Activated naive CD8-positive, alpha-beta T cell treated with anti-CD3 and anti-CD28 coated beads, Interleukin-2, amount 10 ng/mL, durations not matched to agents 7 days and 5 days (primary cell): Measurements from ENCODE around the gene BLVRB. TPM values are rescaled to one million over a fixed set of nuclear protein-coding genes. Genes with fewer than 3 reads are reported as not detected.
"Not testable (repeated sequence)": the region's sequence is repeated elsewhere in the genome, so short reads cannot be mapped to it uniquely, and the experiment has no call there.

Experiments
- ATAC-seq: fragments of 150-1000 bp; cut with Tn5 transposase; one replicate; pipeline ENCODE4 v1.10.0; 2021; ENCODE audit warnings: low read depth, moderate library complexity
- POLR2A ChIA-PET: fragments of 350-600 bp; sonication (Branson Sonifier 250); formaldehyde crosslinking; loops from one replicate; lab custom pipeline; 2021; ENCODE audit warnings: antibody characterized with exemption; lab: Charles Lee
- DNase-seq: peaks from one replicate; pipeline ENCODE4 v3.0.0; 2021
- H3K27ac Mint-ChIP-seq: one replicate; pipeline ENCODE4 v1.8.0; 2022; ENCODE audit warnings: mild to moderate bottlenecking, mixed read lengths
- H3K27me3 Mint-ChIP-seq: one replicate; pipeline ENCODE4 v1.8.0; 2022; ENCODE audit warnings: mild to moderate bottlenecking, moderate library complexity, mixed read lengths
- H3K36me3 Mint-ChIP-seq: one replicate; pipeline ENCODE4 v1.8.0; 2021; ENCODE audit warnings: mild to moderate bottlenecking, mixed read lengths
- H3K4me1 Mint-ChIP-seq: one replicate; pipeline ENCODE4 v1.8.0; 2021; ENCODE audit warnings: mixed read lengths
- H3K4me3 Mint-ChIP-seq: one replicate; pipeline ENCODE4 v1.8.0; 2022; ENCODE audit warnings: mild to moderate bottlenecking, moderate library complexity, mixed read lengths
- H3K9me3 Mint-ChIP-seq: one replicate; pipeline ENCODE4 v1.8.0; 2021; ENCODE audit warnings: mixed read lengths
- total RNA-seq, 2 experiments: library from RNA; stranded (reverse); gene quantifications; one replicate each; pipeline ENCODE4 v1.2.3, GENCODE V29; 2021

BLVRB gene
- total RNA-seq, 2 experiments from 2014 or later = 20.4 to 21.5 TPM

GRCh38 chr19:40412866-40413265 lies 52.7 kb downstream of the BLVRB start:
- POLR2A ChIA-PET = interaction anchor here (0.9 to 1.0 kb wide), 2 partner anchors 8 to 9 kb away, joined by 3 to 5 read pairs; no protein-coding TSS in a partner anchor
- Mint-ChIP-seq H3K27ac (no peak overlapping the region), H3K27me3 (no peaks in the 10 kb centered on the region), H3K4me3 (no peak overlapping the region), H3K4me1 (peaks cover 26% of the 10 kb centered on the region), H3K36me3 (no peaks in the 10 kb centered on the region), H3K9me3 (no peaks in the 10 kb centered on the region)
- DNase-seq (no peak), ATAC-seq (no peak)

- Mint-ChIP-seq H3K27me3 (no peaks in the 10 kb centered on the region), H3K36me3 (no peaks in the 10 kb centered on the region), H3K9me3 (no peaks in the 10 kb centered on the region), H3K27ac (no peak overlapping the region), H3K4me1 (peaks cover 18% of the 10 kb centered on the region), H3K4me3 (no peak overlapping the region)
- POLR2A ChIA-PET = interaction anchor here (0.9 to 1.8 kb wide), 3 partner anchors 8 to 14 kb away, joined by 3 to 5 read pairs (median 4); partner anchors contain the start of gene SERTAD1
- no peak for DNase-seq
- no peak for ATAC-seq
These were observed 53.5 kb downstream of the BLVRB start for GRCh38 chr19:40411958-40412499.

GRCh38 chr19:40411125-40411842 lies 54.3 kb downstream of the BLVRB start:
- Mint-ChIP-seq H3K36me3 (no peaks in the 10 kb centered on the region), H3K27ac (no peak overlapping the region), H3K27me3 (no peaks in the 10 kb centered on the region), H3K4me1 (peaks cover 14% of the 10 kb centered on the region), H3K9me3 (no peaks in the 10 kb centered on the region), H3K4me3 (no peak overlapping the region)
- no peak for DNase-seq
- POLR2A ChIA-PET = interaction anchor here (0.9 to 1.8 kb wide), 2 partner anchors 9 to 15 kb away, joined by 3 to 5 read pairs; partner anchors contain the start of gene SERTAD1
- no peak for ATAC-seq

DNA sequence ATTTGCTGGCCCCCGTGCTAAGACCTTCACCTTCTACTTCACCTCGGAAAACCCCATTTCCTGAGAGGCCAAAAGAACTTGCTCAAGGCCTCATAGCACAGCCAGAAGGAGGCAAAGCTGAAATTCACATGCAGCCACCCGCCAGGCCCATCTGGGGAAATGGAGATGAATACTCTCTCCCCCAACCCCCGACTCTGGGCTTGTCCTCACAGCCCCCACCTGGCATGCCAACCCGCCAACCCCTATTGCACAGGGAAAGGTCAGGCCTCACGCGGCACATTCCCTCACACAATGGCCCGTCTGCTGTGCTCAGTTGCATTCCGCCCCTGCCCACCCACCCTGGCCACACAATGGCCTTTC lies 55.5 kb downstream of the BLVRB start:
- no peaks in the 10 kb centered on the region for H3K36me3 Mint-ChIP-seq
- no peak overlapping the region for H3K4me3 Mint-ChIP-seq
- peaks cover 10% of the 10 kb centered on the region for H3K4me1 Mint-ChIP-seq
- H3K27me3 Mint-ChIP-seq = no peaks in the 10 kb centered on the region
- H3K9me3 Mint-ChIP-seq = no peaks in the 10 kb centered on the region
- ATAC-seq = no peak
- H3K27ac Mint-ChIP-seq = no peak overlapping the region
- POLR2A ChIA-PET = interaction anchor here (1.7 kb wide), 1 partner anchor 11 kb away, joined by 7 read pairs; no protein-coding TSS in a partner anchor
- no peak for DNase-seq

DNA sequence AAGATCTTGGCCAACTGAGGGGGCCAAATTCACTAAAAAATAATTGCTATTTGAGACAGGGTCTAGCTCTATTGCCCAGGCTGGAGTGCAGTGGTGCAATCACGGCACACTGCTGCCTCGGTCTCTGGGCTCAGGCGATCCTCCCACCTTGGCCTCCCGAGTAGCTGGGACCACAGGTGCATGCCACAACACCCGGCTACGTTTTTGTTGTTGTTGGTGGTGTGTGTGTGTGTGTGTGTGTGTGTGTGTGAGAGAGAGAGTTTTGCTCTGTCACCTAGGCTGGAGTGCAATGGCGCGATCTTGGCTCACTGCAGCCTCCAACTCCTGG lies 57.0 kb downstream of the BLVRB start:
- H3K27ac Mint-ChIP-seq, H3K27me3 Mint-ChIP-seq, ATAC-seq, H3K4me3 Mint-ChIP-seq, DNase-seq, H3K9me3 Mint-ChIP-seq, H3K36me3 Mint-ChIP-seq: not testable (repeated sequence)
- peaks cover 12% of the 10 kb centered on the region for H3K4me1 Mint-ChIP-seq
- POLR2A ChIA-PET = interaction anchor here (1.6 kb wide), 1 partner anchor 12 kb away, joined by 5 read pairs; no protein-coding TSS in a partner anchor

- DNase-seq (no peak), ATAC-seq (no peak)
- POLR2A ChIA-PET = interaction anchor here (1.6 kb wide), 1 partner anchor 12 kb away, joined by 5 read pairs; no protein-coding TSS in a partner anchor
- Mint-ChIP-seq H3K27ac (no peak overlapping the region), H3K4me3 (no peak overlapping the region), H3K36me3 (no peaks in the 10 kb centered on the region), H3K27me3 (no peaks in the 10 kb centered on the region), H3K9me3 (no peaks in the 10 kb centered on the region), H3K4me1 (peaks cover 12% of the 10 kb centered on the region)
These were observed 57.6 kb downstream of the BLVRB start for GRCh38 chr19:40407714-40408597.

DNA sequence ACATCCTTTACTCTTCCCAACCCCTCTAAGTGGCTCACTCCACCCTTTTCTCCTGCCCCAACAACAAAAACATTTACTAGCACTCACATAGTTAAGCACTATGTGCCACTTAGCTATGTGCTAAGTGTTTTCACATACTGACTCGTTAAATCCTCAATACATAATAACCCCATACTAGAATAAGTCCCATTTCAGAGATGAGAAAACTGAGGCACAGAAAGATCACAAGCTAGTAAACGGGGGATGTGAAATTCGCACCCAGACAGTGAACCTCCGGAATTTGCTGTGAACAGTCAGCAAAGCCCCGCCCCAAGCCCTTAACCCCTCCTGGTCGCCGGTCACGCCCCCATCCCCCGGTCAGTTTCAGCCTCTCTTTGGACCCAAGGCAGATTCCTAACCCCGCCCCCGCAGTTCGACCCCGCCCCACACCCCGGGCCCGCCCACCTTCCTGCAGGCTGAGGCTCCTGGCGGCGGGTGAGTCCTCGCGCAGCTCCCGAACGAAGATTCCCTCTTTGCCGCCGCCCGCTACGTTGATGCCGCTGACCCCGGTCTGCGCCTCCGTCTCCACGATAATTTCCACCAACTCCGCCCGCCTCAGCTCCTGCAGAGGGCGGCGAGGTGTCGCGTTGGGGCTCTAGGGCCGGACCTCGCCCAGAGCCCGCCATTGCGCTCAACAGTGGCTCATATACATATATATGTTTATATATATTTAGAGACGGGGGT lies 62.1 kb downstream of the BLVRB start:
- ATAC-seq = peak; percentile 63
- Mint-ChIP-seq H3K27me3 (peaks cover 16% of the 10 kb centered on the region), H3K36me3 (no peaks in the 10 kb centered on the region), H3K27ac (peak overlapping the region; percentile 76), H3K4me1 (peaks cover 21% of the 10 kb centered on the region), H3K9me3 (no peaks in the 10 kb centered on the region), H3K4me3 (peak overlapping the region; percentile 94)
- POLR2A ChIA-PET = interaction anchor here (0.6 to 2.7 kb wide), 11 partner anchors 9 to 55 kb away, joined by 3 to 21 read pairs (median 3); partner anchors contain the start of genes C19orf47, PLD3, PRX and SERTAD1
- peak; percentile 89 for DNase-seq

GRCh38 chr19:40400559-40400958 lies 65.0 kb downstream of the BLVRB start:
- DNase-seq = no peak
- peaks cover 20% of the 10 kb centered on the region for H3K4me1 Mint-ChIP-seq
- H3K9me3 Mint-ChIP-seq = no peaks in the 10 kb centered on the region
- no peak for ATAC-seq
- POLR2A ChIA-PET = no interaction called here
- H3K4me3 Mint-ChIP-seq = no peak overlapping the region
- H3K36me3 Mint-ChIP-seq = no peaks in the 10 kb centered on the region
- H3K27me3 Mint-ChIP-seq = peaks cover 16% of the 10 kb centered on the region
- no peak overlapping the region for H3K27ac Mint-ChIP-seq

GRCh38 chr19:40398417-40399131 lies 67.0 kb downstream of the BLVRB start:
- Mint-ChIP-seq H3K36me3 (no peaks in the 10 kb centered on the region), H3K4me3 (no peak overlapping the region), H3K4me1 (peaks cover 15% of the 10 kb centered on the region), H3K27me3 (peaks cover 16% of the 10 kb centered on the region), H3K27ac (no peak overlapping the region), H3K9me3 (no peaks in the 10 kb centered on the region)
- DNase-seq (peak; percentile 47), ATAC-seq (peak; percentile 57)
- POLR2A ChIA-PET = no interaction called here

Other genes starting within 250 kb of the BLVRB start
- not detected for gene TTC9B, start 247.4 kb downstream of the BLVRB start, total RNA-seq
- gene CCNP, start 239.1 kb downstream of the BLVRB start, total RNA-seq = under 1 TPM; 0.53 to 0.99 TPM
- gene AKT2, start 180.4 kb downstream of the BLVRB start, total RNA-seq = 100 to 1,000 TPM; 164 to 170 TPM
- gene C19orf47, start 117.3 kb downstream of the BLVRB start, total RNA-seq = 10 to 100 TPM; 21.4 to 21.8 TPM
- 100 to 1,000 TPM; 104 to 109 TPM for gene PLD3, start 117.0 kb downstream of the BLVRB start, total RNA-seq
- gene HIPK4, start 75.6 kb downstream of the BLVRB start, total RNA-seq = under 1 TPM in 1 of 2 experiments, not detected in 1; 0.11 TPM
- 1 to 10 TPM; 2.3 to 2.5 TPM for gene PRX, start 52.4 kb downstream of the BLVRB start, total RNA-seq
- gene SERTAD1, start 39.8 kb downstream of the BLVRB start, total RNA-seq = 1 to 10 TPM; 7.3 to 7.9 TPM
- gene SERTAD3, start 21.4 kb downstream of the BLVRB start, total RNA-seq = 10 to 100 TPM; 12.9 to 13.5 TPM
- gene SPTBN4, start 1.3 kb upstream of the BLVRB start, total RNA-seq = under 1 TPM; 0.39 to 0.40 TPM
- 100 to 1,000 TPM; 139 to 140 TPM for gene SHKBP1, start 111.1 kb upstream of the BLVRB start, total RNA-seq
- 10 to 100 TPM; 83.3 to 94.0 TPM for gene LTBP4, start 135.6 kb upstream of the BLVRB start, total RNA-seq
- gene NUMBL, start 224.9 kb upstream of the BLVRB start, total RNA-seq = 10 to 100 TPM in 1 of 2 experiments, 1 to 10 TPM in 1; 9.9 to 11.7 TPM